RPMI7951 (cell line): ENCODE results near the gene ANKRD18B. TPM values are rescaled to one million over a fixed set of nuclear protein-coding genes. Genes with fewer than 3 reads are reported as not detected.
"Not testable (repeated sequence)": the region's sequence is repeated elsewhere in the genome, so short reads cannot be mapped to it uniquely, and the experiment has no call there.

Source experiments
- DNase-seq: peaks from one replicate; pipeline ENCODE4 v3.0.0-alpha.2; 2012; ENCODE audit warnings: low read depth
- total RNA-seq: library from RNA; depleted of rRNA; stranded (reverse); fragments of >200 nt; shearing (Covaris generic); gene quantifications from 2 replicates; pipeline ENCODE4 v1.2.3, GENCODE V29; 2014; rRNA removed

ANKRD18B gene
- total RNA-seq = not detected in 2 replicates

DNA sequence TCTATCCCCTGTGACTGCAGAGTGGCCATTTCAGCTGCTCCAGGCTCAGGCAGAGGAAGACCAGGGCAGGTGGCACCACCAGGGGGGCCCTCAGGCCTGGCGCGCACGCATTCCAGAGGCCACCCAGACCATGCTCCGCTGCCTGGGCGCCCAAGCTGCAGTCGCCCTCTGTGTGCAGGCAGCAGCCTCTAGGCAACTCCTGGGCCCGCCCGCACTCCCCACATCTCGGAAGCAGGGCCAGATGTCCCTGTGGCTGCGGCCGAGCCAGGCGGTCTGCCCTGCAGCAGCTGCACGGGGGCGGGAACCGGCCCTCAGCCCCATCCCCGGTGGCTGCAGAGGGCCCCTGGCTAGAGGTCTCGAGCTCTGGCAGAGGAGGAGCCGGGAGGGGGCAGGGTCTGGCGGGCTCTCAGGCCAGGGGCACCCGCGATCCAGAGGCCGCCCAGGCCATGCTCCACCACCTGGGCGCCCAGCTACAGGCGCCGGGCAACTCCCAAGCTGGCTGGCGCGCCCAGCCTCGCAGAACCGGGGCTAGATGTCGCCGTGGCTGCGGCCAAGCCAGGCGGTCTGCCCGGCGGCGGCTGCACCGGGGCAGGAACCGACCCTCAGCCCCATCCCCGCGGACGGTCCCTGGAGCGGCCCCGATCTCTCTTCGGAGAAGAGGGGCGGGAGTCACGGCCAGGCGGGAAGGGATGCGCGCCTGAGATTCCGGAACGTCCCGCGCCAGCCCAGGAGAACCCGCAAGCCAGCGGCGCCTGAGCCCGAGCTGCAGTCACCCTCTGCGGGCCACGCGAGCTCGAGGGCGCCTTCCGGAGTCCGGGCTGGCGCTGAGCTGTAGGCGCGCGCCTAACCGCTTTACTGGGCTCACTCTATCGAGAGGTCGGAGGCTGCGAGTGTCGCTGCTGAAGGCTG lies at the start of gene ANKRD18B:
Gene ANKRD18B (plus strand): TSS at position 855 of the 909 bp plus-strand sequence. CDS start 239 bp downstream, outside the sequence.
- DNase-seq = peak; percentile 53

DNA sequence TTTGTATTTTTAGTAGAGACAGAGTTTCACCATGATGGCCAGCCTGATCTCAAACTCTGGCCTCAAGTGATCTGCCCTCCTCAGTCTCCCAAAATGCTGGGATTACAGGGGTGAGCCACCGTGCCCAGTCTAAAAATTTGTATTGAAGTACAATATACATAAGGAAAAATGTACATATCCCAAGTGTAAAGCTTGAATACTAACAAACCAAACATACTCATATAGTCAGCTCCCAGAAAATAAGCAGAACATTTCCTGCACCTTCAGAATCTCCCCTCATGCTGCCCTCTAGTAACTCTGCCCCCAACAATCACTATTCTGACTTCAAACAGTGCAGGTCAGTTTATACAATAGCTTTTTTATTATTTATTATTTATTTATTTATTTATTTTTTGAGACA lies 48.7 kb upstream of the ANKRD18B start:
- no peak for DNase-seq

DNA sequence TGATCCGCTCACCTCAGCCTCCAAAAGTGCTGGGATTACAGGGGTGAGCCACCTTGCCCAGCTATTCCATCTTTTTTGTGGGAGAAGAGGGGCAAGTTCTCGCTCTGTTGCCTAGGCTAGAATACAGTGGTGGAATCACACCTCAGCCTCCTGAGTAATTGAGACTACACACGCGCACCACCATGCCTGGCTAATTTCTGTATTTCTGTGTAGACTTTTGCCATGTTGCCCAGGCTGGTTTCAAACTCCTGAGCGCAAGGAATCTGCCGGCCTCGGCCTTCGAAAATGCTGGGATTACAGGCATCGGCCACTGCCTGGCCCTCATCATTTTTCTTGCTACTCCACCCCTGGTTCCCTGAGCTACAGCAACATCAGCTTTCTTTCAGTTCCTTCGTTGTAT lies 47.5 kb upstream of the ANKRD18B start:
- no peak for DNase-seq

DNA sequence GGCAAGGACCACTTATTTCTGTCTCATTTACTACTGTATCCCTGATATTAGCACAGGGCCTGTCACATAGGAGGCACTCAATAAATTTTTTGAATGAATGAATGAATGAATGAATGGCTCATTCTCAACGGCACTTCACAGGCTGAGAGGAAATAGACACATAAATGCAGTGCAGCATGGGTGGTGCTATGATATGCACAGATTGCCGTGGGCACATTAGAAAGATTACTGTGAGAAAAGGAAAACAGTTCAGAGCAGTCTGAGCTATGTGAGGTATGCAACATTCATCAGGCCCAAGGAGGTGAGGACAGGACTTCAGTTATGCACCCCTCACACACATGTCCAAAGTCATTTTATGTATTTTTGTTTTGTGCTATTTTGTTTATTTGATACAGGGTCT lies 43.9 kb upstream of the ANKRD18B start:
- no peak for DNase-seq

DNA sequence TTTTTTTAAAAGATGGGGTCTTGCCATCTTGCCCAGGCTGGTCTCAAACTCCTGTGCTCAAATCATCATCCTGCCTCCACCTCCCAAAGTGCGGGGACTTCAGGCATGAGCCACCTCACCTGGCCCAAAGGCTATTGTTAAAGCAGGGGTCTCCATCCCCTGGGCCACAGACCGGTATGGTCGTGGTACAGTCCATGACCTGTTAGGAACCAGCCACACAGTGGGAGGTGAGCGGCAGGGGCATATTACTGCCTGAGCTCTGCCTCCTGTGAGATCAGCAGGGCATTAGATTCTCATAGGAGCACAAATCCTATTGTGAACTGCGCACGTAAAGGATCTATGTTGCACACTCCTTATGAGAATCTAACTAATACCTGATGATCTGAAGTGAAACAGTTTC lies 43.1 kb upstream of the ANKRD18B start:
- no peak for DNase-seq

GRCh38 chr9:33485312-33485711 lies 38.7 kb upstream of the ANKRD18B start:
- not testable (repeated sequence) for DNase-seq

- DNase-seq = no peak
Observed at GRCh38 chr9:33489066-33489465, 35.0 kb upstream of the ANKRD18B start.

- DNase-seq = not testable (repeated sequence)
Observed at GRCh38 chr9:33493819-33494218, 30.2 kb upstream of the ANKRD18B start.

DNA sequence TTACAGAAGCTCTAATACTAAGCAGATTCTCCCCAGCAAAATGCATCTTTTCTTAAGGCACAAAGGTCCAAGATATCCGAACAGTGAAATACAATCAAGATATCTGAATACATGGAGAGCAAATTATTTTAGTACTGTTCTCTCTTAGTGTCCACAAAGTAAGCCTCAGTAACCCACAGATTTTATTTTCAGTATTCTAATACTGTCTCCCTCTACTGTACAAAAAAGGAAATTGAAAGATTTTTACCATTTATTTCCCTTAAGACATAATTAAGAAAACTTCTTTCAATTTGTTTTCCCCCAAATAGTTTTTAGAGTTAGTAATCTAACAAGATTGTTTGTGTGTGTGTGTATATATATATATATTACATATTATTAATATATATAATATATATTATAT lies 25.7 kb upstream of the ANKRD18B start:
- peak; percentile 23 for DNase-seq

GRCh38 chr9:33506626-33507370 lies 17.3 kb upstream of the ANKRD18B start:
- peak; percentile 89 for DNase-seq

DNA sequence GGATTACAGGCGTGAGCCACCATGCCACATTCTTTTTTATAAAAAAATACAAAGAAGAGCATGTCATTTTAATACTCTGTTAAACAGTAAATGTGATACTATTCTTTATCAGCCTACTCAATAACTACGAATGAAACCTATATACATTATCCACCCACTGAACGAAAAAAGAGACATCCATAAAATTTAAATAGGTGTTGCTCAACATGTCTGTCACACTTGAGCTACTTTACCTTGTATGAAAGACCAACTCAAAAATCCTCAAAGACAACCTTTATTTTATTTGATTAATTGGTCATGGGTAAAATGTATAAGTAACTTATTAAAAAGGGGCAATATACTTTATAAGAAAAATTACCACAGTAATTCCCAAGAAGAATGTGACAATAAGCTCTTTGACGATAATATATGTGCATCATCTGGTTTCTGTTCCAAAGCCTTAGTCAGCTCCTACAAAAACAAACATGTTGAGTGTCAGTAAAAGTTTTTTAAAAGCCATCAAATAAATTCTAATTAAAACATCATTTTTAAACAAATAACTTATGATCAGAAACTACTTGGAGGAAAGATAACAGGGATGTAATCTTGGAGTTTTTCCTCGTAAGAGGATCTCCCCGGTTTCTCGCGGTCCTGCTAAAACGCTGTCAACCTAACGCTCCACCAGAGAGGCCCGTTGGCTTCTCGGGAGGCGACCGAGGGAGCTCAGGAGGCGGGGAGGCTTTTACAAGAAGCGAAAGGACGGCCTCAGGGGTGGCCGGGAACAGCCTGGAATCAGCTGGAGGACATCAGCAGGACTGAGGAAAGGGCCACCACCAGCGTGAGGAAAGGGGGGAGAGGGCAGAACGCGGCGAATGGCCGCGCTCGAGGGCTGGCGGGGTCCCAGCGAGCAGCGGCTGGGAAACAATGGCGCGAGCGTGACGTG lies 13.5 kb upstream of the ANKRD18B start:
- peak; percentile 62 for DNase-seq

DNA sequence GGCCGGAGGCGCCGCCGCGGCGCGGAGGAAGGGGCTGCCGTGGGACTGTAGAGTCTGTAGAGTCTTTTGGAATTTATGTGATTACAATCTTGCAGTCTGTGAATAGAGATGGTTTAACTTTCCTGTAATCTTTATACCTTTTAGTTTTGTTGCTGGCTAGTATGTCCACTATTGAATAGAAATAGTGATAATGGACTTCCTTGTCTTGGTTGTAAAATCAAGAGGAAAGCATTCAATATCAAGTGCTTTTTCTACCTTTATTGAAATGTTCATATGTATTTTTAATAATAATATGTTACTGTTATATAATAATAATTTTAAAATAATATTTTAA lies 12.9 kb upstream of the ANKRD18B start:
- DNase-seq = not testable (repeated sequence)

- peak; percentile 45 for DNase-seq
Observed at GRCh38 chr9:33512535-33512934, 11.5 kb upstream of the ANKRD18B start.

DNA sequence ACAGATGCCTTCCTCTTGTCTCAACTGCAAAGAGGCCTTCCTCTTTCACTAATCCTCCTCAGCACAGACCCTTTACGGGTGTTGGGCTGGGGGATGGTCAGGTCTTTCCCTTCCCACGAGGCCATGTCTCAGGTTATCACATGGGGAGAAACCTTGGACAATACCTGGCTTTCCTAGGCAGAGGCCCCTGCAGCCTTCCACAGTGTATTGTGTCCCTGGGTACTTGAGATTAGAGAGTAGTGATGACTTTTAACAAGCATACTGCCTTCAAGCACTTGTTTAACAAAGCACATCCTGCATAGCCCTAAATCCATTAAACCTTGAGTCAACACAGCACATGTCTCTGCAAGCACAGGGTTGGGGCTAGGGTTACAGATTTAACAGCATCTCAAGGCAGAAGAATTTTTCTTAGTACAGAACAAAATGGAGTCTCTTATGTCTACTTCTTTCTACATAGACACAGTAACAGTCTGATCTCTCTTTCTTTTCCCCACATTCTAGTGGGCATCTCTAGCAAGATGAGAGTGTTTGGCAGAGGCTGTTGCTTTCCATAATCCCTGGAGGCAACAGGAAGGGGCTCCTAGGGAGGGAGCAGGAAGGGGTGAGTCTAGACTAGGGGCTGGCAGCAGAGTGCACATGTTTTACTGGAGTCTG lies 8.6 kb upstream of the ANKRD18B start:
- not testable (repeated sequence) for DNase-seq

- DNase-seq = not testable (repeated sequence)
Observed at GRCh38 chr9:33516397-33516796, 7.7 kb upstream of the ANKRD18B start.

GRCh38 chr9:33517373-33517772 lies 6.7 kb upstream of the ANKRD18B start:
- peak; percentile 55 for DNase-seq

- DNase-seq = peak; percentile 18
Observed at GRCh38 chr9:33517934-33518577, 6.0 kb upstream of the ANKRD18B start.

DNA sequence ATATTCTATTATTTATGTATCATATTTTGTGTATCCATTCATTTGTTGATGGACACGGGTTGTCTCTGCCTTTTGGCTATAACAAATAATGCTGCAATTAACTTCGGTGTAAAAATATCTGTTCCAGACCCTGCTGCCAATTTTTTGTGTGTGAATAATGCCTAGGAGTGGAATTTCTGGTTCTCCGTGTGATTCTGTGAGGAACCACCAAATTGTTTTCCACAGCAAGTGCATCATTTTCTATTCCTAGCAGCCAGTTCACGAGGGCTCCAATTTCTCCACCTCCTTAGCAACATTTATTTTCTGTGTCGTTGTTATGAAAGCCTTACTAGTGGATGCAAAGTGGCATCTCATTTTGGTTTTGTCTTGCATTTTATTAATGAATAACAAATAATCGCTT lies 2.2 kb upstream of the ANKRD18B start:
- not testable (repeated sequence) for DNase-seq

- no peak for DNase-seq
Observed at GRCh38 chr9:33524306-33524947, 376 bp downstream of the ANKRD18B start.

- DNase-seq = not testable (repeated sequence)
Observed at GRCh38 chr9:33528069-33528468, 4.0 kb downstream of the ANKRD18B start.
